WTC11 (cell line): Measurements from ENCODE around the gene ATP2B2.

Source experiments
- AFF4 ChIP-seq: sonication (generic); formaldehyde crosslinking; IDR thresholded peaks from 2 replicates; pipeline ENCODE4 v1.8.1; 2023; ENCODE audit warnings: mild to moderate bottlenecking, missing genetic modification reagents, borderline replicate concordance
- ATF2 ChIP-seq: sonication (generic); formaldehyde crosslinking; IDR thresholded peaks from 2 replicates; pipeline ENCODE4 v1.8.1; 2022; ENCODE audit warnings: low read depth, missing genetic modification reagents, borderline replicate concordance
- ATF3 ChIP-seq: sonication (generic); formaldehyde crosslinking; conservative IDR thresholded peaks from 2 replicates; pipeline ENCODE4 v1.8.1; 2022; ENCODE audit warnings: mild to moderate bottlenecking, missing genetic modification reagents
- CBFB ChIP-seq: sonication (generic); formaldehyde crosslinking; IDR thresholded peaks from 2 replicates; pipeline ENCODE4 v1.8.1; 2022; ENCODE audit warnings: mild to moderate bottlenecking, low read depth, missing genetic modification reagents
- CTCF ChIP-seq: fragments of 200-600 bp; IDR thresholded peaks from 2 replicates; pipeline ENCODE4 v1.8.0; 2022; ENCODE audit warnings: antibody characterized with exemption
- E2F1 ChIP-seq: sonication (generic); formaldehyde crosslinking; IDR thresholded peaks from 2 replicates; pipeline ENCODE4 v1.8.0; 2022; ENCODE audit warnings: mild to moderate bottlenecking, missing genetic modification reagents
- ELF4 ChIP-seq: sonication (generic); formaldehyde crosslinking; IDR thresholded peaks from 2 replicates; pipeline ENCODE4 v1.8.1; 2022; ENCODE audit warnings: low read depth, mild to moderate bottlenecking, moderate library complexity, missing genetic modification reagents
- NFYB ChIP-seq: sonication (generic); formaldehyde crosslinking; conservative IDR thresholded peaks from 2 replicates; pipeline ENCODE4 v1.8.0; 2022; ENCODE audit warnings: low read depth, missing genetic modification reagents
- NR3C1 ChIP-seq: sonication (generic); formaldehyde crosslinking; conservative IDR thresholded peaks from 2 replicates; pipeline ENCODE4 v1.8.1; 2023; ENCODE audit warnings: low read depth, mild to moderate bottlenecking, missing genetic modification reagents
- PREB ChIP-seq: sonication (generic); formaldehyde crosslinking; IDR thresholded peaks from 2 replicates; pipeline ENCODE4 v1.8.1; 2022; ENCODE audit warnings: mild to moderate bottlenecking, missing genetic modification reagents, moderate library complexity, borderline replicate concordance
- USF2 ChIP-seq: sonication (generic); formaldehyde crosslinking; IDR thresholded peaks from 2 replicates; pipeline ENCODE4 v1.8.1; 2023; ENCODE audit warnings: mild to moderate bottlenecking, missing genetic modification reagents, moderate library complexity
- ZMAT4 ChIP-seq: fragments of 250-450 bp; sonication (Bioruptor Pico); IDR thresholded peaks from 2 replicates; pipeline ENCODE4 v1.9.0; 2021; ENCODE audit warnings: mild to moderate bottlenecking

GRCh38 chr3:10434144-10434937 lies 71.0 kb downstream of the ATP2B2 start:
- TF ChIP-seq NR3C1 (CRISPR knock-in tag) (no peak), CTCF (no peak), ATF2 (no peak), USF2 (CRISPR knock-in tag) (no peak), E2F1 (no peak), CBFB (no peak), PREB (CRISPR knock-in tag) (no peak), AFF4 (CRISPR knock-in tag) (no peak), ELF4 (no peak), ZMAT4 (CRISPR knock-in tag) (no peak), NFYB (CRISPR knock-in tag) (no peak), ATF3 (CRISPR knock-in tag) (no peak)
